Neural cell (in vitro differentiated cells): ENCODE measurements around the gene TLN1.

Experiments used
- EP300 ChIP-seq: fragments of 450-650 bp; conservative IDR thresholded peaks from 2 replicates; pipeline ENCODE4 v1.6.1; 2014; ENCODE audit warnings: antibody characterized with exemption, mild to moderate bottlenecking, moderate library complexity; ENCODE audit not compliant: poor library complexity, severe bottlenecking
- EZH2 ChIP-seq: fragments of 200-600, 300-800 bp; shearing (Covaris generic), sonication (generic); IDR thresholded peaks from 2 replicates; pipeline ENCODE4 v1.6.1; 2014; ENCODE audit warnings: antibody characterized with exemption, low read length, borderline replicate concordance, mild to moderate bottlenecking; ENCODE audit not compliant: insufficient read depth, poor library complexity, severe bottlenecking
- MXI1 ChIP-seq: fragments of 450-650 bp; conservative IDR thresholded peaks from 2 replicates; pipeline ENCODE4 v1.6.1; 2014; ENCODE audit warnings: antibody characterized with exemption, mild to moderate bottlenecking; ENCODE audit not compliant: poor library complexity, severe bottlenecking
- POLR2AphosphoS5 ChIP-seq: IDR thresholded peaks from 2 replicates; pipeline ENCODE4 v1.6.1; 2012
- RAD21 ChIP-seq: fragments of 450-650 bp; conservative IDR thresholded peaks from 2 replicates; pipeline ENCODE4 v1.6.1; 2014; ENCODE audit warnings: antibody characterized with exemption, mild to moderate bottlenecking, moderate library complexity
- REST ChIP-seq: IDR thresholded peaks from 2 replicates; pipeline ENCODE4 v1.6.1; 2012; ENCODE audit warnings: borderline replicate concordance
- SMC3 ChIP-seq: fragments of 450-650 bp; conservative IDR thresholded peaks from 2 replicates; pipeline ENCODE4 v1.6.1; 2014; ENCODE audit warnings: antibody characterized with exemption, mild to moderate bottlenecking, moderate library complexity; ENCODE audit not compliant: poor library complexity
- TAF1 ChIP-seq: IDR thresholded peaks from 2 replicates; pipeline ENCODE4 v1.6.1; 2012; ENCODE audit warnings: low read depth
- TF ChIP-seq, protein P1 (sequence below): fragments of 450-650 bp; IDR thresholded peaks from 2 replicates; pipeline ENCODE4 v1.5.1; 2014; ENCODE audit warnings: antibody characterized with exemption, mild to moderate bottlenecking, moderate library complexity; ENCODE audit not compliant: poor library complexity, severe bottlenecking

- TF ChIP-seq, protein P1, sequence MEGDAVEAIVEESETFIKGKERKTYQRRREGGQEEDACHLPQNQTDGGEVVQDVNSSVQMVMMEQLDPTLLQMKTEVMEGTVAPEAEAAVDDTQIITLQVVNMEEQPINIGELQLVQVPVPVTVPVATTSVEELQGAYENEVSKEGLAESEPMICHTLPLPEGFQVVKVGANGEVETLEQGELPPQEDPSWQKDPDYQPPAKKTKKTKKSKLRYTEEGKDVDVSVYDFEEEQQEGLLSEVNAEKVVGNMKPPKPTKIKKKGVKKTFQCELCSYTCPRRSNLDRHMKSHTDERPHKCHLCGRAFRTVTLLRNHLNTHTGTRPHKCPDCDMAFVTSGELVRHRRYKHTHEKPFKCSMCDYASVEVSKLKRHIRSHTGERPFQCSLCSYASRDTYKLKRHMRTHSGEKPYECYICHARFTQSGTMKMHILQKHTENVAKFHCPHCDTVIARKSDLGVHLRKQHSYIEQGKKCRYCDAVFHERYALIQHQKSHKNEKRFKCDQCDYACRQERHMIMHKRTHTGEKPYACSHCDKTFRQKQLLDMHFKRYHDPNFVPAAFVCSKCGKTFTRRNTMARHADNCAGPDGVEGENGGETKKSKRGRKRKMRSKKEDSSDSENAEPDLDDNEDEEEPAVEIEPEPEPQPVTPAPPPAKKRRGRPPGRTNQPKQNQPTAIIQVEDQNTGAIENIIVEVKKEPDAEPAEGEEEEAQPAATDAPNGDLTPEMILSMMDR = no peak
- TF ChIP-seq EP300 = no peak
- no peak for TF ChIP-seq SMC3
- no peak for TF ChIP-seq MXI1
- TF ChIP-seq EZH2 = no peak
- no peak for TF ChIP-seq POLR2AphosphoS5
- no peak for TF ChIP-seq TAF1
- no peak for TF ChIP-seq REST
- no peak for TF ChIP-seq RAD21
Measured at GRCh38 chr9:35727676-35728040, 4.3 kb downstream of the TLN1 start.
